Activated T-cell treated with anti-CD3 and anti-CD28 coated beads, Interleukin-2, amount 50 U/mL, for 72 hours (primary cell): ENCODE data around the gene SRP9. TPM values are rescaled to one million over a fixed set of nuclear protein-coding genes. Genes with fewer than 3 reads are reported as not detected.
"Not testable (repeated sequence)": the region's sequence is repeated elsewhere in the genome, so short reads cannot be mapped to it uniquely, and the experiment has no call there.

Source experiments
- ATAC-seq, 2 donors: fragments of 150-1000 bp; cut with Tn5 transposase; replicated peaks in 1 of 2; 2 replicates each; pipeline ENCODE4 v1.10.0; 2021; ENCODE audit warnings: moderate library complexity in 2 of 2, mild to moderate bottlenecking in 1 of 2
- DNase-seq, 2 donors: peaks; one replicate each; pipeline ENCODE4 v3.0.0; 2021 to 2022; ENCODE audit warnings: mixed read lengths in 1 of 2
- H3K27ac Mint-ChIP-seq: one replicate; pipeline ENCODE4 v1.8.0; 2022; ENCODE audit warnings: mild to moderate bottlenecking, moderate library complexity, mixed read lengths
- H3K27me3 Mint-ChIP-seq: one replicate; pipeline ENCODE4 v1.8.0; 2022; ENCODE audit warnings: low read depth, mixed read lengths
- H3K36me3 Mint-ChIP-seq, 2 donors: one replicate each; pipeline ENCODE4 v1.8.0; 2022; ENCODE audit warnings: mixed read lengths in 2 of 2, mild to moderate bottlenecking in 1 of 2; ENCODE audit not compliant: insufficient read depth in 2 of 2
- H3K4me1 Mint-ChIP-seq: one replicate; pipeline ENCODE4 v1.8.0; 2022; ENCODE audit warnings: low read depth, mixed read lengths
- H3K4me3 Mint-ChIP-seq, 2 donors: one replicate each; pipeline ENCODE4 v1.8.0; 2022; ENCODE audit warnings: mild to moderate bottlenecking in 2 of 2, mixed read lengths in 2 of 2, moderate library complexity in 2 of 2
- H3K9me3 Mint-ChIP-seq, 2 donors: one replicate each; pipeline ENCODE4 v1.8.0; 2022; ENCODE audit warnings: mixed read lengths in 2 of 2
- total RNA-seq, 2 donors: library from RNA; stranded (reverse); gene quantifications; one replicate each; pipeline ENCODE4 v1.2.3, GENCODE V29; 2022

Gene SRP9
- total RNA-seq, 2 donors from 2014 or later = 217 to 239 TPM

DNA sequence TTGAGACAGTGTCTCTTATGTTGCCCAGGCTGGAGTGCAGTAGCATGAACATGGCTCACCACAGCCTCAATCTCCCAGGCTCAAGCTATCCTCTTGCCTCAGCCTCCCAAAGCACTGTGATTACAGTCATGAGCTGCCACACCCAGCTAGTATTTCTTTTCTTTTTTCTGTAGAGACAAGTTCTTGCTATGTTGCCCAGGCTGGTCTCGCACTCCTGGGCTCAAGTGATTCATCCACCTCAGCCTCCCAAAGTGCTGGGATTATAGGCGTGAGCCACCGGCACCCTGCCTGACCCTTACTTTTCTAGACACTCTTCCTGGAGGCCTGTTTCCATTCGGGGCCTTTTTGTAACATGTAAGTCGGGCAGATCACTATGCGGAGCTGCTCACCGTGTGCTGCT lies 30.1 kb upstream of the SRP9 start:
- Mint-ChIP-seq H3K9me3 (no peaks in the 10 kb centered on the region), H3K27me3 (no peaks in the 10 kb centered on the region)

DNA sequence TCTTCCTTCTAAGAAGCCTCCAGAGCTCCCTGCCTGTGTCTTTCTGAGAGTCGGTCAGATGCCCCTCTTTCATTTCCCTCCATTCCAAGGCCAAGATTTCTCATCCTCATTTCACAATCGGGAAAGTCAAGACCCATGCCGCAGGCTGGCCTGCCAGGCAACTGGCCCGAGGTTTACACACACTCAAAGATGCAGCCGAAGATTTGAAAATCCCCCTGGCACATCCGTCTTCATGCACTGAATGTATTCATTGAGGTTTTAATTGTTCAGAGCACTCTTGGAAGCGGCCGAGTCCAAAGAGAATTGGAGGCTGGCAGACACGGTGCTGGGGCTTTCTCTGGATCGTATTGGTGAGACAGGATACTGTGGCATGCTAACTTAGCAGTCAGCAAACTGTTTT lies 29.1 kb upstream of the SRP9 start:
- no peak overlapping the region for H3K27ac Mint-ChIP-seq
- ATAC-seq (no peak), DNase-seq (no peak)
- H3K4me1 Mint-ChIP-seq = no peaks in the 10 kb centered on the region
- H3K9me3 Mint-ChIP-seq = no peaks in the 10 kb centered on the region
- H3K4me3 Mint-ChIP-seq = no peak overlapping the region
- H3K27me3 Mint-ChIP-seq = no peaks in the 10 kb centered on the region
- H3K36me3 Mint-ChIP-seq = no peaks in the 10 kb centered on the region

More for the DNA sequence above, 30.1 kb upstream of the SRP9 start:
- ATAC-seq (no peak), DNase-seq (no peak)
- H3K27ac Mint-ChIP-seq = no peak overlapping the region
- no peaks in the 10 kb centered on the region for H3K4me1 Mint-ChIP-seq
- no peak overlapping the region for H3K4me3 Mint-ChIP-seq
- no peaks in the 10 kb centered on the region for H3K36me3 Mint-ChIP-seq

- no peak for ATAC-seq
- Mint-ChIP-seq H3K9me3 (no peaks in the 10 kb centered on the region), H3K27me3 (no peaks in the 10 kb centered on the region), H3K27ac (no peak overlapping the region), H3K4me3 (no peak overlapping the region), H3K36me3 (no peaks in the 10 kb centered on the region), H3K4me1 (no peaks in the 10 kb centered on the region)
- no peak for DNase-seq
Observed at GRCh38 chr1:225749706-225750105, 27.9 kb upstream of the SRP9 start.

GRCh38 chr1:225750420-225750819 lies 27.2 kb upstream of the SRP9 start:
- no peak overlapping the region for H3K27ac Mint-ChIP-seq
- no peaks in the 10 kb centered on the region for H3K27me3 Mint-ChIP-seq
- no peaks in the 10 kb centered on the region for H3K9me3 Mint-ChIP-seq
- no peaks in the 10 kb centered on the region for H3K36me3 Mint-ChIP-seq
- DNase-seq (no peak), ATAC-seq (no peak)
- H3K4me1 Mint-ChIP-seq = no peaks in the 10 kb centered on the region
- no peak overlapping the region for H3K4me3 Mint-ChIP-seq

DNA sequence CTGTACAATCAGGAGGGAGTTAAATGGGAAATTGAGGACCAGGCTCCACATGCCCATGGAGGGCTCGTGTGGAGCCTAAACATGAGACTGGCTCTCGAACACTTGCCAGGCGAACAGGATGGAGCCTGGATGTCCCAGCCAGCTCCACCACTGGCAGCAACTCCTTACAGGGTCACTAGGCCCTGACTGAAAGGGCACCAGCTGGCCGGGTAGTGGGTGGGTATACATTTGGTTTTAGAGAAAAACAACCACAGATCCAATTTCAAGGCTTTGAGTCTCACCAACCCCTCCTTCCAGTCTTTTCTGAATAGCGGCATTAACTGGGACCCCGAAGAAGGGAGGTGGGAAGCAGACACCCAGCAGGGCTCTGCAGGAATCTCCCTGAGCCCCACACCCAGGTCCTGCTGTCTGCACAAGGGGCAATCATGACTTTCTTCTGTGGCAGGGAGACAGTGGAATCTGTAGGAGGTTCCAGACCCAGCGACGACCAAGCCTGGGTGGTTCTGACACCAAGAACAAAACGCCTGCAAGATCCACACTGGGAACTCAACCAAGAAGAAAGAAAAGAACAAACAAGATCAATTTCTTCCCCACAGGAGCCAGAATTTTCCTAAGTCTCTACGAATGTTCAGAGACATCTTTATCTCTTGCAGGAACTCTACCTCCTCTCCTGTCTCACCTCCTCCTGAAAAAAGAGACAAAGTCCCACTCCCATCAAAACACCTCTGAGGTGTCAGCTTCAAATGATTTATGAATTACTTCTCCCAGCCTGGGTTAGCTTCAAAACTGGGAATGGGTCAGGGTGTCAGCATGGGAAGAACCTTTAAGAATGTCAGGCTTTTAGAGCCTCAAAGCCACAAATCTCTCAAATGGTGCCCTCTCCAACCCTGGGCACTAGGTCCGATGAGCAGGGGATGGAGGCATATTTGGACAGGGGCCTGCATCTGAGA lies 26.5 kb upstream of the SRP9 start:
- no peaks in the 10 kb centered on the region for H3K9me3 Mint-ChIP-seq
- no peaks in the 10 kb centered on the region for H3K27me3 Mint-ChIP-seq
- H3K27ac Mint-ChIP-seq = no peak overlapping the region
- no peaks in the 10 kb centered on the region for H3K4me1 Mint-ChIP-seq
- no peak overlapping the region for H3K4me3 Mint-ChIP-seq
- H3K36me3 Mint-ChIP-seq = no peaks in the 10 kb centered on the region
- ATAC-seq = no peak
- DNase-seq = no peak

GRCh38 chr1:225752245-225752644 lies 25.4 kb upstream of the SRP9 start:
- Mint-ChIP-seq H3K27ac (no peak overlapping the region), H3K9me3 (no peaks in the 10 kb centered on the region), H3K27me3 (no peaks in the 10 kb centered on the region), H3K4me1 (no peaks in the 10 kb centered on the region), H3K36me3 (no peaks in the 10 kb centered on the region), H3K4me3 (no peak overlapping the region)
- ATAC-seq (no peak), DNase-seq (no peak)

DNA sequence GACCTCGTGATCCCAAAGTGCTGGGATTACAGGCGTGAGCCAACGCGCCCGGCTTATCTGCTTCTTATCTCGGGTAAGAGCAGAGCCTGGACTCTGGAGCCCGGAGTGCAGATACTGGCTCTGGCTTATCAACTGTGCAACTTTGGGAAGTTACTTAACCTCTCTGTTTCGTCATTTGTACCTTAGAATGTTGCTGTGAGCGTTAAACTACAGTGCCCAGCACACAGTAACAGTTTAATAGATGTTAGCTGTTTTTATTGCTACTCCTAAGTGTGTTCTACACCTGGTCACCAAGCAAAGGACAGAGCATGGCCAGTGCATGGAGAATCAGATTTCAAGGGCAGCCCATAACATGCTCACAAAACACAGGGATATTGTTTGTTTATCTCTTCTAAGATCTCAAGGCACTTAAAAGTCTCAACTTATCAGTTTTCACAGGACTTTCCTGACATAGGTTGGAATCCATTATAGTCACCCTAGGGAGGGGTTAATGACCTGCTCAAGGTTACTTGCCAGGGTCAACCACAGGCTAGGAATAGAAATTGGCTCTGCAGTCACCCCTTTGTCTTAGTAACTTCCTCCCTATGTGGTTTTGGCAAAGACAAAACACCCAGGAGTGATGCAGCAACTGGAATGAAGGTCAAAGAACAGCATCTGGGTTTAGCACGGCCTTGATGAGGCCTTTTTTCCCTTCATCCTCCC lies 22.5 kb upstream of the SRP9 start:
- no peaks in the 10 kb centered on the region for H3K4me1 Mint-ChIP-seq
- DNase-seq (no peak), ATAC-seq (no peak)
- H3K4me3 Mint-ChIP-seq = no peak overlapping the region
- H3K27ac Mint-ChIP-seq = no peak overlapping the region
- no peaks in the 10 kb centered on the region for H3K27me3 Mint-ChIP-seq
- no peaks in the 10 kb centered on the region for H3K36me3 Mint-ChIP-seq
- H3K9me3 Mint-ChIP-seq = no peaks in the 10 kb centered on the region

- no peak for ATAC-seq
- no peak overlapping the region for H3K4me3 Mint-ChIP-seq
- no peak for DNase-seq
- no peaks in the 10 kb centered on the region for H3K9me3 Mint-ChIP-seq
- H3K27ac Mint-ChIP-seq = no peak overlapping the region
- H3K4me1 Mint-ChIP-seq = no peaks in the 10 kb centered on the region
- no peaks in the 10 kb centered on the region for H3K36me3 Mint-ChIP-seq
- H3K27me3 Mint-ChIP-seq = no peaks in the 10 kb centered on the region
Observed at GRCh38 chr1:225755671-225756319, 21.8 kb upstream of the SRP9 start.

- Mint-ChIP-seq H3K27ac (no peak overlapping the region), H3K9me3 (no peaks in the 10 kb centered on the region), H3K36me3 (no peaks in the 10 kb centered on the region), H3K4me1 (no peaks in the 10 kb centered on the region), H3K27me3 (no peaks in the 10 kb centered on the region), H3K4me3 (no peak overlapping the region)
- ATAC-seq = no peak
- no peak for DNase-seq
Observed at GRCh38 chr1:225757927-225758656, 19.5 kb upstream of the SRP9 start.

- DNase-seq, ATAC-seq, H3K4me1 Mint-ChIP-seq, H3K9me3 Mint-ChIP-seq, H3K27ac Mint-ChIP-seq, H3K36me3 Mint-ChIP-seq, H3K27me3 Mint-ChIP-seq, H3K4me3 Mint-ChIP-seq: not testable (repeated sequence)
Observed at GRCh38 chr1:225759972-225760371, 17.7 kb upstream of the SRP9 start.

- H3K4me1 Mint-ChIP-seq = no peaks in the 10 kb centered on the region
- DNase-seq = no peak
- H3K36me3 Mint-ChIP-seq = no peaks in the 10 kb centered on the region
- no peak overlapping the region for H3K4me3 Mint-ChIP-seq
- no peak for ATAC-seq
- H3K9me3 Mint-ChIP-seq = no peaks in the 10 kb centered on the region
- H3K27ac Mint-ChIP-seq = no peak overlapping the region
- H3K27me3 Mint-ChIP-seq = no peaks in the 10 kb centered on the region
Observed at GRCh38 chr1:225760531-225760930, 17.1 kb upstream of the SRP9 start.

DNA sequence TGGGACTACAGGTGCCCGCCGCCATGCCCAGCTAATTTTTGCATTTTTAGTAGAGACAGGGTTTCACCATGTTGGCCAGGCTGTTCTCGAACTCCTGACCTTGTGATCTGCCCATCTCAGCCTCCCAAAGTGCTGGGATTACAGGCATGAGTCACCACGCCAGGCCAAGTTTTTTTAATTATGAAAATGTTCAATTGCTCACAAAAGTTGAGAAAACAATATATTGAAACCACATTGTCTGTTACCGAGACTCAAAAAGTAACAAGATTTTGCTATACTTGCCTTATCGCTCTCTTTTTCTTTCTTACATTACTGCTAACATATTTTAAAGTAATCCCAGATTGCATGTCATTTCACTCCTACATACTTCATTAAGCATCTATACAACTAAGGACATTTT lies 16.2 kb upstream of the SRP9 start:
- not testable (repeated sequence) for H3K9me3 Mint-ChIP-seq, H3K4me1 Mint-ChIP-seq, H3K27ac Mint-ChIP-seq, DNase-seq, H3K27me3 Mint-ChIP-seq, ATAC-seq, H3K36me3 Mint-ChIP-seq, H3K4me3 Mint-ChIP-seq

- DNase-seq = no peak
- no peaks in the 10 kb centered on the region for H3K27me3 Mint-ChIP-seq
- ATAC-seq = no peak
- H3K9me3 Mint-ChIP-seq = no peaks in the 10 kb centered on the region
- no peaks in the 10 kb centered on the region for H3K4me1 Mint-ChIP-seq
- no peak overlapping the region for H3K27ac Mint-ChIP-seq
- no peak overlapping the region for H3K4me3 Mint-ChIP-seq
- H3K36me3 Mint-ChIP-seq = no peaks in the 10 kb centered on the region
Observed at GRCh38 chr1:225762002-225762441, 15.6 kb upstream of the SRP9 start.
